Keratinocyte (primary cell): ENCODE measurements around the gene TAS2R46.

Source experiments
- EZH2 ChIP-seq: IDR thresholded peaks from one replicate; pipeline ENCODE4 v1.6.1; 2012; ENCODE audit warnings: inconsistent platforms, mild to moderate bottlenecking, low read length, moderate library complexity
- TF ChIP-seq, protein P1 (sequence below), 3 experiments: IDR thresholded peaks in 1 of 3; conservative IDR thresholded peaks in 1 of 3; optimal IDR thresholded peaks in 1 of 3; 2 replicates in 2 of 3; 3 replicates in 1 of 3; pipeline versions ENCODE3 to v1.5.1; 2011; ENCODE audit warnings: low read length in 3 of 3, mild to moderate bottlenecking in 3 of 3, moderate library complexity in 2 of 3, control low read depth in 1 of 3, inconsistent platforms in 1 of 3; ENCODE audit not compliant: insufficient read depth in 2 of 3; ENCODE audit errors: extremely low read depth in 1 of 3

DNA sequence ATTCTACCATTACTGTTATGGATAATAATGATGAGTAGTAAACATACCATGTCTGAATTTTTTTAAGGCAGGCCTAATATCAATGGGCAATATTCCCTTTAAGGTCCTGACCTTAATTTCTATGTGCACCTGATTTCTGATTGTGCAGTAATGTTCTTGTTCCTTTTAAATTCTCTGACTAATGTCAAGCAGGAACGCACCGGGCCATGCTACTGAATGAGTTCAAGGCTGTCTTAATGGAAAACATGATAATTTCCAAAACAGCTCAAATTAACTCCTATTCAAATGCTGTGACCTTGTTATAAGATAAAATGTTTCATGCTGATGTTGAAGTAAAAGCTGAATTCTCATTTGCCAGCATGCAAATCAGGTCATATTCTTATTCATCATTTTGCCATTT, 6.8 kb downstream of the TAS2R46 start:
- TF ChIP-seq, protein P1, sequence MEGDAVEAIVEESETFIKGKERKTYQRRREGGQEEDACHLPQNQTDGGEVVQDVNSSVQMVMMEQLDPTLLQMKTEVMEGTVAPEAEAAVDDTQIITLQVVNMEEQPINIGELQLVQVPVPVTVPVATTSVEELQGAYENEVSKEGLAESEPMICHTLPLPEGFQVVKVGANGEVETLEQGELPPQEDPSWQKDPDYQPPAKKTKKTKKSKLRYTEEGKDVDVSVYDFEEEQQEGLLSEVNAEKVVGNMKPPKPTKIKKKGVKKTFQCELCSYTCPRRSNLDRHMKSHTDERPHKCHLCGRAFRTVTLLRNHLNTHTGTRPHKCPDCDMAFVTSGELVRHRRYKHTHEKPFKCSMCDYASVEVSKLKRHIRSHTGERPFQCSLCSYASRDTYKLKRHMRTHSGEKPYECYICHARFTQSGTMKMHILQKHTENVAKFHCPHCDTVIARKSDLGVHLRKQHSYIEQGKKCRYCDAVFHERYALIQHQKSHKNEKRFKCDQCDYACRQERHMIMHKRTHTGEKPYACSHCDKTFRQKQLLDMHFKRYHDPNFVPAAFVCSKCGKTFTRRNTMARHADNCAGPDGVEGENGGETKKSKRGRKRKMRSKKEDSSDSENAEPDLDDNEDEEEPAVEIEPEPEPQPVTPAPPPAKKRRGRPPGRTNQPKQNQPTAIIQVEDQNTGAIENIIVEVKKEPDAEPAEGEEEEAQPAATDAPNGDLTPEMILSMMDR (optimal IDR thresholded peaks at IDR 0.05 in 1 of 3, IDR thresholded peaks at IDR 0.05 in 1 of 3, conservative IDR thresholded peaks at IDR 0.05 in 1 of 3; ENCODE audit: extremely low read depth in 1 of 3, insufficient read depth in 2 of 3, low read length in 3 of 3), result no peak
- TF ChIP-seq EZH2, result no peak
